Gastrocnemius medialis (tissue), 4 donors: ENCODE measurements around the gene COX8C.

ENCODE experiments used
- CTCF ChIP-seq, 5 experiments: fragments of 450-650 bp in 3 of 5; fragments of 200-600 bp in 2 of 5; sonication (generic) in 2 of 5; IDR thresholded peaks in 4 of 5; conservative IDR thresholded peaks in 1 of 5; 1 replicate in 4 of 5; 2 replicates in 1 of 5; pipeline ENCODE4 v1.5.1; 2016 to 2019; ENCODE audit warnings: antibody characterized with exemption in 5 of 5, mild to moderate bottlenecking in 3 of 5, moderate library complexity in 3 of 5
- POLR2A ChIP-seq, 2 donors: fragments of 450-650 bp; IDR thresholded peaks; one replicate each; pipeline ENCODE4 v1.6.1; 2017; ENCODE audit warnings: antibody characterized with exemption in 2 of 2, mild to moderate bottlenecking in 2 of 2, moderate library complexity in 2 of 2

GRCh38 chr14:93302688-93303581 is 44.0 kb upstream of the COX8C start:
- TF ChIP-seq CTCF (IDR thresholded peaks at IDR 0.05 in 4 of 5, conservative IDR thresholded peaks at IDR 0.05 in 1 of 5) (no peak), POLR2A (IDR thresholded peaks at IDR 0.05) (no peak)
